Head of caudate nucleus (tissue), 42 donors: ENCODE results near the gene TPSD1.
A peak's percentile ranks its signal among the peaks of the same experiment; 100 is the strongest.
"Not testable (repeated sequence)": the region's sequence is repeated elsewhere in the genome, so short reads cannot be mapped to it uniquely, and the experiment has no call there.

Source experiments
- DNase-seq, 42 donors: peaks; one replicate each; pipeline versions ENCODE4 v3.0.0 to v3.0.0-alpha.2; 2020 to 2021; ENCODE audit warnings: mixed read lengths in 7 of 42
- intact Hi-C: fragments of 100-400 bp; cut with DNase I; formaldehyde crosslinking; loops from one replicate; pipeline ENCODE4 v1.15.0; 2022

Gene TPSD1

DNA sequence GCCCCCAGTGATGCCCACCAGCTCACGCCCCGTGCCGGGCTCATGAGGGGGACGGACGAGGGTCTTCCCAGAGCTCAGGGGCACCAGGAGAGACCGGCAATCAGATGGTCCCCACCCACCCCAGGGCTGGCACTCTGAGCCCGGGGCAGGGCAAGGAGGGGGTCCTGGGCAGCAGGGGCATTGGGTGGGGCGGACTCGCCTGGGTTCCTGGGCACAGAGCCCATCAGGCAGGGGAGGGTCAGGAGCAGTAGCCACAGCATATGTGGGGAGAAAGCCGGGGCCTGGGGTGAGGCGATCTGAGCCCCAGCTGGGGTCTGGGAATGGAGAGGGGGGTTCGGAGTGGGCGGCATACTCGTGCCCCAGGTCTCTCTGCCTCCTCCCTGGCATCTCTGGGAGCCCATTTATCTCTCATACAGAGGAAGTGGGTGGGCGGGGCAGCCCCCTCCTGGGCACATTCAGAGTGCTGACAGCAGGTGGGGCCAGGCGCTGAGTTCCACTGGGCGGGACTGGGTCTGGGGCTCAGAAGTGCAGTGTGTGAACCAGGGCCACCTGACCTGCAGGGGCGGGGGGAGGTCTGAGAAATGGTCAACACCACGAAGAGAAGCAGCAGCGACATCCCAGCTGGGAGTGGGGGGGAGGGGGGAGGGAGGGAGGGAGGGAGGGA lies 33.1 kb downstream of the TPSD1 start:
- intact Hi-C loops: no loop called here
- DNase-seq: no peak

DNA sequence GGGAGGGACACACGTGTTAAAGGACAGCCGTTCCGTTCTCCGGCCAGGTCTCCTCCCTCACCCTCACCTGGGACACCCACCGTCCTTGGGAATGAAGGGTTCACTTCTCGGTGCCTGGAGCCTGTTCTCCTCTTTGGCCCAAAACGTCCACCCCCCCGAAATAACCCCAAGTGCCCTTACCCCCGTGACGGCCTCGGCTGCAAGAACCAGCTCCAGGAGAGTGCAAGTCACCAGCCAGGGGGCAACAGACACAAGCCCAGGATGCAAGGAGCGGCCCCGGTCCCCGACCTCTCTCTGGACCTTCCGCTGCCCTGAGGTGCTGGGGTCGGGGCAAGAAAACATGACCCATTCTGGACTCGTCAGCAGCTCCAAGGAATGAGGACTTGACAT lies 33.6 kb downstream of the TPSD1 start:
- intact Hi-C loops: no loop called here
- no peak for DNase-seq

DNA sequence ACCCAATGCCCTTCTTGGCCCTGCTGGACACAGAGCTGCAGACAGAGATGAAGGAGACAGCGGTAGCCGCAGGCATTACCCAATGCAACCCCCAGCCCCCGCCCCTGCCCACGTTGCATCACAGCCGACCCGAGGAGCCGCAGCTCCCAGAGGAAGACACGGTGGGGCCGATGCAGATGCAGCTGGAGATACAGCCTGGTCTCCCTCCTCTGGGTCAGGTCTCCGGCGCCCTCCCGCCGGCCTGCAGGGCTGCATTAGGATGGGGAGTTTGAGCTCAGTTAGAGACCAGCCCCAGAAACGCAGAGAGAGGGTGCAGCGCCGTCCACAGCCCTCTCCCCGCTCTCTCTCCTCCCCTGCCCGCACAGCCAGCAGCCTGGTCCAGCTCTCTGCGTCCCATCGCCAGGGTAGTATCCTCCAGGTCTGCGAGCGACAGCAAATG lies 34.2 kb downstream of the TPSD1 start:
- intact Hi-C loops: no loop called here
- no peak for DNase-seq

DNA sequence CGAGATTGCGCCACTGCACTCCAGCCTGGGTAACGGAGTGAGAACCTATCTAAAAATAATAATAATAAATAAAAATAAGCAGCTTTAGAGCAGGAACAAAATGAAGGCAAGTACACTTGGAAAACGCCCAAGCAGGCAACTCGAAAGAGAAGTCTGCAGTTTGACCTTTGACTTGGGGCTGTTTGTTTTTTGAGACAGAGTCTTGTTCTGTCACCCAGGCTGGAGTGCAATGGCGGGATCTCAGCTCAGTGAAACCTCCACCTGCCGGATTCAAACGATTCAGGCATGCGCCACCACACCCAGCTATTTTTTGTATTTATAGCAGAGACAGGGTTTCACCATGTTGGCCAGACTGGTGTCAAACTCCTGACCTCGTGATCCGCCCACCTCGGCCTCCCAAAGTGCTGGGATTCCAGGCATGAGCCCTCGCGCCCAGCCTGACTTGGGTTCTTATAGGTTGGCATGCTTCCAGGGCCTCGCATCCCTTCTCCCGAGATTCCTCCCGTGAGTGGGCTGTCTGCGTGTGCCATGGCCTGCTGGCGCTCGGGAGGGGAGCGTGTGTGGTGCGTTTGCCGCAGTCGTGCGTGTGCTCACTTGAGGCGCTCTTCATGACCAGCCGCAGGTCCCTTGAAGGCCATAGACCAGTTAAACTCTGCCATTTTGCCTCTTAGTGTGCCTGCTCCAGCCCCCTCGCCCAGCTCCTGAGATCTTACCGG lies 35.1 kb downstream of the TPSD1 start:
- DNase-seq: peak in 7 of 42 donors; percentile 6 to 48 (median 19)

DNA sequence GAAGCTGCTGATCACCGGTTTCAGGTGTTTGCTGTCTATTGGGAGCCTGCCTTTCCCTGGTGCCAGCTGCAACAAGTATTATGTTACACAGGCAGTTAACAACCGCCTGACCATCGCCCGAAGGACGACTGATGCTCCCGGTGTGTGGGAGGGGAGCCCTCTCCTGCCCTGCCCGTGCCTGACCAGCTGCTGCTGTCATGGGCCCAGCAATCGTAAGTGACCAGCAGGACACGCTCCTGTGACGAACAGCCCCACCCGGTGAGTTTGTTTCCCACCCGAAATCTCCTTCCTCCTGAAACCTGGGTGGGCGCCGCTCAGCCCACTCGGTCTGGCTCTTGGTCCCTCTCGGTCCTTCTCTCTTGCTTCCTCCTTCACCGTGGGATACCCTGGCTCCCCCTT lies 35.7 kb downstream of the TPSD1 start:
- no peak for DNase-seq
- intact Hi-C loops: no loop called here

More for the DNA sequence above, 35.1 kb downstream of the TPSD1 start:
- intact Hi-C loops: no loop called here

DNA sequence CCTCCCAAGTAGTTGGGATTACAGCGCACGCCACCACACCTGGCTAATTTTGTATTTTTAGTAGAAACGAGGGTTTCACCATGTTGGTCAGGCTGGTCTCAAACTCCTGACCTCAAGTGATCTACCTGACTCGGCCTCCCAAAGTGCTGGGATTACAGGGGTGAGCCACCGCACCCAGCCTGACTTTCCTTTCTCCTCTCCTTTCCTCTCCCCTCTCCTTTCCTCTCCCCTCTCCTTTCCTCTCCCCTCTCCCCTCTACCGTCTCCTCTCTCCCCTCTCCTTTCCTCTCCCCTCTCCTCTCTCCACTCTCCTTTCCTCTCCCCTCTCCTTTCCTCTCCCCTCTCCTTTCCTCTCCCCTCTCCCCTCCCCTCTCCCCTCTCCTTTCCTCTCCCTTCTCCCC lies 36.3 kb downstream of the TPSD1 start:
- DNase-seq, intact Hi-C loops: not testable (repeated sequence)

DNA sequence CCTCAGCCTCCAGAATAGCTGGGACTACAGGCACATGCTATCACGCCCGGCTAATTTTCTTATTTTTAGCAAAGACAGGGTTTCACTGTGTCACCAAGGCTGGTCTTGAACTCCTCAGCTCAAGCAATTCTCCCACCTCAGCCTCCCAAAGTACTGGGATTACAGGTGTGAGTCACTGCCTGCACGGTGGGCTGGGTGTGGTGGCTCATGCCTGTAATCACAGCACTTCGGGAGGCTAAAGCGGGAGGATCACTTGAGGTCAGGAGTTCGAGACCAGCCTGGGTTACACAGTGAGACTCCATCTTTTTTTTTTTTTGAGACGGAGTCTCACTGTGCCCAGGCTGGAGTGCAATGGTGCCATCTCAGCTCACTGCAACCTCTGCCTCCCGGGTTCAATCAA lies 36.9 kb downstream of the TPSD1 start:
- DNase-seq, intact Hi-C loops: not testable (repeated sequence)

DNA sequence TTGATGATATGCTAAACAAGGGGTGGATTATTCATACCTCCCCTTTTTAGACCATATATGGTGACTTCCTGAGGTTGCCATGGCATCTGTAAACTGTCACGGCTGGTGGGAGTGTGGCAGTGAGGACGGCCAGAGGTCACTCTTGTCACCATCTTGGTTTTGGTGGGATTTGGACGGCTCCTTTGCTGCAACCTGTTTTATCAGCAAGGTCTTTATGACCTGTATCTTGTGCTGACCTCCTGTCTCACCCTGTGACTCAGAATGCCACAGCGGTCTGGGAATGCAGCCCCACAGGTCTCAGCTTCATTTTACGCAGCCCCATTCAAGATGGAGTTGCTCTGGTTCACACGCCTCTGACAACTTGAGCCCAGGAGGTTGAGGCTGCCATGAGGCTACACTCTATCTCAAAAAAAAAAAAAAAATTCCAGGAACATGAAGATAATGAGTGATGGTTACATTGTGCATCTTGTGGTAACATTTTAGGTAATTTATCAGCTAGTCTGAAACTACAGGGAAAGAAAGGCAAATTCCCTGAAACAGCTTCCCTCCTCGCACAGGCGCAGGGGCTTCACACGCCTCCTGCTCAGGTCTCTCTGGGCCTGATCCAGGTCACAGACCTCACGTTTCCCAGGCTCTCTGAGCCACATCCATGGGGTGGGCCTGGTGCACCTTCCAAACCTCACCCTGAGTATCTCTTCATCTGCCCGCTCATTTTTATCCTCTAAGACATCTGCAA lies 38.2 kb downstream of the TPSD1 start:
- intact Hi-C loops: no loop called here
- no peak for DNase-seq

DNA sequence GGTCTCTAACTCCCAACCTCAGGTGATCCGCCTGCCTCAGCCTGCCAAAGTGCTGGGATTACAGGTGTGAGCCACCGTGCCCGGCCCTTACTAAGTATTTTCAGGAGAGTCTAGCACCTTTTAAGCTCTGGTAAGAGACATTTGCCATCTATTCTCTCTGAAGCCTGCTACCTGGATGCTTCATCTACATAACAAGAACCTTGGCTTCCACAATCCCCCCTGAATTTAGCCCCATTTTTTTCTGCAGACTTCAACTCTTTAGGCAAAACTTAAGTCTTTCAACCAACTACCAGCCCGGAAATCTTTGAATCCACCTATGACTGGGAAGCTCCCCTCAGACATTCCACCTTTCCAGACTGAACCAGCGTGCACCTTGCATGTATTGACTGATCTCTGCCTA lies 39.6 kb downstream of the TPSD1 start:
- intact Hi-C loops: no loop called here
- no peak for DNase-seq

DNA sequence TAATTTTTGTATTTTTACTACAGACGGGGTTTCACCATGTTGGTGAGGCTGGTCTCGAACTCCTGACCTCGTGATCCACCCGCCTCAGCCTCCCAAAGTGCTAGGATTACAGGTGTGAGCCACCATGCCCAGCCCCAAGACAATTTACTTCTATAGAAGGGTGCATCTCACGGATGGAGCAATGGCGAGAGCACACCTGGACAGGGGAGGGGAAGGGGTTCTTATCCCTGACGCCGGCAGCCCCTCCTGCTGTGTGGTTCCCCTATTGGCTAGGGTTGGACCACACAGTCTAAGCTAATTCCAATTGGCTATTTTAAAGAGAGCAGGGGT lies 40.8 kb downstream of the TPSD1 start:
- DNase-seq, intact Hi-C loops: not testable (repeated sequence)

DNA sequence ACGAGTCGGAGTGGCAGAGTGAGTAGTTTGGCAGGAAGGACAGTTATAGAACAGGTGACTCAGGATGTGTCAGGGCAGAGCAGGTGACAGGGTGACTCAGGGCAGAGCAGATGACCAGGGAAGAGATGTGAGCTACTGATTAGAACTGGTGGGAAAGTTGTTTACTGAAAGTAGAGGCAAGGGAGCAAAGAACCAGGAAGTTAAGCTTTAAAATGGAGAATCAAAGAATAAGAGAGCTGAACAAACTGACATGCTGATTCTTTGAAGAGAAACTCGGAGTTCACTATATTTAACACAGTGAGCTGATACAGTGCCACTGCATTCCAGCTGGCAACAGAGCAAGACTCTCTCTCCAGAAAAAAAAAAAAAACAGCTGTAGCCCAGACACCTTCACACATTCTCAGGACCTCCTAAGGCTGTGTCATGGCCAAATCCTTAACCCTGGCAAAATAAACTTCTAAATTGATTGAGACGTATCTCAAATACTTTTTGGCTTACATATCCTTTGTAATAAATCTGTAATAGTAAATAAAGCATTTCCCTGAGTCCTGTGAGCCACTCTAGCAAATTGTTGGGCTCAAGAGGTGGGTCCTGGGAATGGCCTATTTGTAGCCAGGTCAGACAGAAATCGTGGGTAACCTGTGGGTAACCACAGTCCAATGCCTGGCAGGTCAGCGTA lies 41.3 kb downstream of the TPSD1 start:
- DNase-seq: no peak
- intact Hi-C loops: no loop called here

DNA sequence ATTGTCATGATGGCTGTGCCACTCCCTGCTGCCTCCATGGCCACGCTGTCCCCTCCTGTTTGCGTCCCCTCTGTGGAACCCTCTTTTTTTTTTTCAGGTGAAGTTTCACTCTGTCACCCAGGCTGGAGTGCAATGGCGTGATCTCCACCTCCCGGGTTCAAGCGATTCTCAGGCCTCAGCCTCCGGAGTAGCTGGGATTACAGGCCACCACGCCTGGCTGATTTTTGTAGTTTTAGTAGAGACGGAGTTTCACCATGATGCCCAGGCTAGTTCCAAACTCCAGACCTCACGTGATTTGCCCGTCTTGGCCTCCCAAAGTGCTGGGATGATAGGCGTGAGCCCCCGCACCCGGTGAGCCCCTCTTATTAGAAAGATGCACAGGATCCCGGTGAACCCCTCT lies 42.5 kb downstream of the TPSD1 start:
- intact Hi-C loops: no loop called here
- no peak for DNase-seq

DNA sequence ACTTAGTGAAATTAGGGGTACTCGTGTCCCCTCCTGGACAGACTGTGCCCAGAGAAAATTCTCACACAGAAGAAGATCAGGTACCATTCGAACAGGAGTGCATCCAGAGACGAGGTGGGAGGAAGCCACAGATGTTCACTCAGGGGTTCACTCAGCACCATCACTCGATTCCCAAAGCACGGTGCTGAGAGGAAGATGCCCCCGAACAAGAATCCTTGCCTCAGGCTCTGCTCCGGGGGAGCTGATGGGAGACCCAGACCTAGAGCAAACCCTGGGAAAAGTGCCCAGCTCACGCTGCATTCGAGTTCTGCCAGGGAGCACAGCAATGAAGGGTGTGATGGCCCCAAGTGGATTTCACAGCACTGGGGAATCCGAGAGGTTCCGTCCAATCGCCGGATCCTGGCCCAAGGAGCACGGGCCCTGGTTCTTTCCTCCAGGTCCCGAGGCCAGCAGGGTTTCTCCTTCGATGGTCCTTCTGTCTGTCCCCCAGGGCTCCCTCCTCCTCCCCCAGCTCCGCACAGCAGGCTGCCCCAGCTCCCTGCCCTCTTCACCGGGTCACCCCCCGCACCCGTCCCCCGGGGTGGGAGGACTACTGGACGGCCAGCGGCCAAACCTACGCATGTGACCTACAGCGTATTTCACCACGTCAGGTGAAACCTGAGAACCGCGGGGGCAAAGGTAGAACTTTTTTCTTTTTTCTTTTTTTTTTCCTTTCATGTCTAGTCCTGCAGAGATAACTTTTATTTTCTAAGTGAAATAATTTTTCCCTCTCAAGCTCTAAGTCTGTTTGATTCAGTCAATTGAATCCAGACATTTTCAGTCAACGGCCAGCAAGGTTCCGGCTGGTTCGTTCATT lies 43.4 kb downstream of the TPSD1 start:
- no peak for DNase-seq
- intact Hi-C loops: no loop called here

DNA sequence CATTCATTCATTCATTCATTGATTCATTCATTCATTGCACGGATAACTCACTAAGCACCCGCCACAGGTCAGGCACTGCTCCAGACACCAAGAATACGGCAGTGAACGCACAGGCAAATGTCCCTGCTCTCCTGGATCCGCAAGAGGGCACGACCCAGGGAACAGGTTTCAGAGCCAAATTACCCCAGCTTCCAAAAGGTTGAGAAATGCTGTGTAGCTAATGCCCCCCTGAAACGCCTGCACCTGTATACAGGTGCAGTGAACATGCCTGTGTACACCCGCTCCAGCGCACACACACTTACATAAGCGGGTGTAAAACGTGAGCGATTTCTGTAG lies 44.0 kb downstream of the TPSD1 start:
- intact Hi-C loops: loop anchor here (10.0 kb wide), 1 partner anchor 115 kb away; the partner anchor contains the start of gene UNKL
- no peak for DNase-seq

DNA sequence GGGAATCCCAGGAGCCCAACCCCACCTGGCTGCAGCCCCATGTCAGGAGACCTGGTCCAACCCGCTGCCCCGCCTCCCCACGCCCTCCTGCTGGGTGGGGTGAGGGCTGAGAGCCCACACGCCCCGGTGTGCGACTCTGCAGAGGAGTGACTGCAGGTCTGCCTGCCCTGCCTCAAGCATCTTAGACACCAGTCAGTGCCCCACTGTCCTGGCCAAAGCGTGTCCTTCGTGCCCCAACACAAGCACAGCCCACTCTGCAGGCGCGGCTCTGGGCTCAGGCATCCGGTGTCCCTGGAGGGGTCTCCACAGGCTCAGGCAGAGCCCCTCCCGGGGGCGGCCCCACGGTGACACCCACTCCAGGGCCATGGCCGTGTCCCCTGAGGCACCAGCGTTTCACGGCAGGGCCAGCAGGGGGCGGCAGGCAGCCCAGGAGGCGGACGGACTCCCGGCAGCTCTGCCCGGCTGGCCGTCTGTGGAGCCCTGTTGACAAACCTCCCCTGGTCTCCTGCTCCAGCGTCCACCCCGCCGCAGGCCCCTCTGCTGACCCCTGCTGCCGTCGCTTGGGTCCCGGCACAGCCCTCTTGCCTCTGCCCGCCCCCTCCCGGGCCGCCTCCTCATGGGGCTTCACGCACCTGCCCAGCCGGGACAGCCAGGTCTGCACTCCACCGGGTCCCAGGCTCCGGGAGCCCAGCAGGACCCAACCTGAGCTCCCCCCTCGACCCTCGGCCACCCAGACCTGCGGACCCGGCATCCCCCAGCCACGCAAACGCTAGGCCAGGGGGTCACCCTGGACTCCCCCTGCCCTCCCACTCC lies 45.0 kb downstream of the TPSD1 start:
- intact Hi-C loops: loop anchor here (10.0 kb wide), 1 partner anchor 114 kb away; the partner anchor contains the start of gene UNKL
- DNase-seq: peak in 41 of 42 donors; percentile 16 to 83 (median 62)

DNA sequence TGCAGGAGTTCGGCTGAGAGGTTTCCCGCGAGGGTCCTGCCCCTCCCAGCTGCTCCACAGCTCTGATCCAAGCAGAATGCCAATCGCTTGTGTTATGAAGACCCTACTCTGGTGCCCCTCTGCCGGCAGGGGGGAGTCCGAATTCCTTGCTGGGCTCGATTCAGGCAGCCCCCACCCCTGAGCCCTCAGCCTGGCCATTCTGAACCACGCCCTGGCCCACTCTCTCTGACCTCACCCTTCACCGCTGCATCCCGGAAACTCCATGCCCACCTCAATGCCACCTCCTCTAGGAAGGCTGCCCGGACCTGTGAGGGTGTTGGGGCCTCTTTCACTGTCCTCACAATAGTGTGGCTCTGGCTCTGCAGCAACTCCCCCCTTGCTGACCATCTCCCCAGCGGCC lies 45.7 kb downstream of the TPSD1 start:
- no peak for DNase-seq
- intact Hi-C loops: loop anchor here (10.0 kb wide), 1 partner anchor 113 kb away; the partner anchor contains the start of gene UNKL

DNA sequence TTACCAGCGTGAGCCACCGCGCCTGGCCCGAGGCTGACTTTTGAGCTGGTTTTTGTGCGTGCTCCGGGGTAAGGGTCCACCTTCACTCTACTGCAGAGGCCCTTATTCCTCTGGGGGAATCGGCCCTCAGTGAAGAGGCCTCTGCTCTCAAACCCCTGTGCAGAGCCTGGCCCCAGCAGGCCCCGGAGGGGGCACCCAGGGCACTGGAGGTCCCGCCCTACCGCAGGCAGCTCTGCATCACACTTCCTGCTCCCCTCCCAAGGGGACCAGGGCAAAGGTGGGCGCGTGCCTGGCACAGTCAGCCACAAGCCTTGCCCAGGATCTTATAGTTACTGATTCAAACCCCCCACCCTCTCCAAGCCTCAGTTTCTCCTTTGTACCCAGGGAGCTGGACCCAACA lies 50.0 kb downstream of the TPSD1 start:
- DNase-seq: no peak

DNA sequence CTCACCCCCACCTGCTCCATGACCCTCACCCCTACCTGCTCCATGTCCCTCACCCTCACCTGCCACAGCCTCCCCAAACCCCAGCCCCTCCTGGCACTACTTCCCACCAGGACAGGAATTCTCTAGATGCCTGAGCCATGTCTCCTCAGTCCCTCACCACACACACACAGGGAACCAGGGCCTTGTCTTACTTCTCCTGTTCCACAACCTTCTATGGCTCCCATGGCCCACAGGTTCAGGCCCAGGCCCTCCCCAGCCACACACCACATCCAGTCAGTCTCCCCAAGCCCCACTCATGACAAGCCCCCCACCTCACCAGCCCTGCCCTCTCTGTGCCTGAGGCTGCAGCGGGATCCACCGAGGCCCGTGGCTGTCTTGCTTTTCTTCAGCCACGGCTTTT lies 50.5 kb downstream of the TPSD1 start:
- intact Hi-C loops: loop anchor here (10.0 kb wide), 1 partner anchor 108 kb away; the partner anchor contains the start of gene UNKL
- no peak for DNase-seq

More for the DNA sequence above, 50.0 kb downstream of the TPSD1 start:
- intact Hi-C loops: loop anchor here (10.0 kb wide), 1 partner anchor 109 kb away; the partner anchor contains the start of gene UNKL
